ENCODE results near the gene GPHA2. TPM values are rescaled to one million over a fixed set of nuclear protein-coding genes. Genes with fewer than 3 reads are reported as not detected.

GPHA2 gene
- polyA plus RNA-seq, 1 of the 3 experiments (the other 2 are of a cell fraction), result not detected

DNA sequence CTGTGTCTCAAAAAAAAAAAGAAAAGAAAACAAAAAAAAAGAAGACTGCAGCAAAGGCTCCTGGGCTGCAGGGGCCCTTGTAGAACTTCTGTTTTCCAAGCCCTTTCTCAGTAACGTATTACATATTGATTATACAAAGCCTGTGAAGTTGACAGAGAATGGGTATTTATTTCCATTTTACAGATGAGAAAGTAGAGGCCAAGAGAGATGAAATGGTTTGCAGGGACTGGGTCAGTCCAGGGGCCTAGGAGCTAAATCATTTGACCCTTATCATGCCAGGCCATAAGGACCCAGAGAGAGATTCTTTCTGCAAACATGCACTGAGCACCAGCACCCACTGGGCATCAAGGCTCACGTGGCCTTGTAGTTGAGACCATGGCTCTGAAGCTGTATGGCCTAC is 6.7 kb downstream of the GPHA2 start (continued):
- TF ChIP-seq, protein P1, sequence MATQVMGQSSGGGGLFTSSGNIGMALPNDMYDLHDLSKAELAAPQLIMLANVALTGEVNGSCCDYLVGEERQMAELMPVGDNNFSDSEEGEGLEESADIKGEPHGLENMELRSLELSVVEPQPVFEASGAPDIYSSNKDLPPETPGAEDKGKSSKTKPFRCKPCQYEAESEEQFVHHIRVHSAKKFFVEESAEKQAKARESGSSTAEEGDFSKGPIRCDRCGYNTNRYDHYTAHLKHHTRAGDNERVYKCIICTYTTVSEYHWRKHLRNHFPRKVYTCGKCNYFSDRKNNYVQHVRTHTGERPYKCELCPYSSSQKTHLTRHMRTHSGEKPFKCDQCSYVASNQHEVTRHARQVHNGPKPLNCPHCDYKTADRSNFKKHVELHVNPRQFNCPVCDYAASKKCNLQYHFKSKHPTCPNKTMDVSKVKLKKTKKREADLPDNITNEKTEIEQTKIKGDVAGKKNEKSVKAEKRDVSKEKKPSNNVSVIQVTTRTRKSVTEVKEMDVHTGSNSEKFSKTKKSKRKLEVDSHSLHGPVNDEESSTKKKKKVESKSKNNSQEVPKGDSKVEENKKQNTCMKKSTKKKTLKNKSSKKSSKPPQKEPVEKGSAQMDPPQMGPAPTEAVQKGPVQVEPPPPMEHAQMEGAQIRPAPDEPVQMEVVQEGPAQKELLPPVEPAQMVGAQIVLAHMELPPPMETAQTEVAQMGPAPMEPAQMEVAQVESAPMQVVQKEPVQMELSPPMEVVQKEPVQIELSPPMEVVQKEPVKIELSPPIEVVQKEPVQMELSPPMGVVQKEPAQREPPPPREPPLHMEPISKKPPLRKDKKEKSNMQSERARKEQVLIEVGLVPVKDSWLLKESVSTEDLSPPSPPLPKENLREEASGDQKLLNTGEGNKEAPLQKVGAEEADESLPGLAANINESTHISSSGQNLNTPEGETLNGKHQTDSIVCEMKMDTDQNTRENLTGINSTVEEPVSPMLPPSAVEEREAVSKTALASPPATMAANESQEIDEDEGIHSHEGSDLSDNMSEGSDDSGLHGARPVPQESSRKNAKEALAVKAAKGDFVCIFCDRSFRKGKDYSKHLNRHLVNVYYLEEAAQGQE (IDR thresholded peaks at IDR 0.05; ENCODE audit: low read depth, low read length), result no peak
- no peak for TF ChIP-seq MXI1 (IDR thresholded peaks at IDR 0.05; ENCODE audit: low read depth, low read length)
- no peak for TF ChIP-seq ELF1 (IDR thresholded peaks at IDR 0.05)
- TF ChIP-seq, protein P2, sequence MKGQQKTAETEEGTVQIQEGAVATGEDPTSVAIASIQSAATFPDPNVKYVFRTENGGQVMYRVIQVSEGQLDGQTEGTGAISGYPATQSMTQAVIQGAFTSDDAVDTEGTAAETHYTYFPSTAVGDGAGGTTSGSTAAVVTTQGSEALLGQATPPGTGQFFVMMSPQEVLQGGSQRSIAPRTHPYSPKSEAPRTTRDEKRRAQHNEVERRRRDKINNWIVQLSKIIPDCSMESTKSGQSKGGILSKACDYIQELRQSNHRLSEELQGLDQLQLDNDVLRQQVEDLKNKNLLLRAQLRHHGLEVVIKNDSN (IDR thresholded peaks at IDR 0.05; ENCODE audit: borderline replicate concordance, low read depth), result no peak
- no peak for TF ChIP-seq RAD21 (IDR thresholded peaks at IDR 0.05; ENCODE audit: low read length)
- no peak for TF ChIP-seq SIN3A (IDR thresholded peaks at IDR 0.05; ENCODE audit: borderline replicate concordance, low read depth, low read length)
- TF ChIP-seq FOSL2 (IDR thresholded peaks at IDR 0.05; ENCODE audit: borderline replicate concordance, low read depth), result no peak
- no peak for TF ChIP-seq TAF1 (IDR thresholded peaks at IDR 0.05; ENCODE audit: borderline replicate concordance, low read depth, low read length)
- TF ChIP-seq, protein P3, sequence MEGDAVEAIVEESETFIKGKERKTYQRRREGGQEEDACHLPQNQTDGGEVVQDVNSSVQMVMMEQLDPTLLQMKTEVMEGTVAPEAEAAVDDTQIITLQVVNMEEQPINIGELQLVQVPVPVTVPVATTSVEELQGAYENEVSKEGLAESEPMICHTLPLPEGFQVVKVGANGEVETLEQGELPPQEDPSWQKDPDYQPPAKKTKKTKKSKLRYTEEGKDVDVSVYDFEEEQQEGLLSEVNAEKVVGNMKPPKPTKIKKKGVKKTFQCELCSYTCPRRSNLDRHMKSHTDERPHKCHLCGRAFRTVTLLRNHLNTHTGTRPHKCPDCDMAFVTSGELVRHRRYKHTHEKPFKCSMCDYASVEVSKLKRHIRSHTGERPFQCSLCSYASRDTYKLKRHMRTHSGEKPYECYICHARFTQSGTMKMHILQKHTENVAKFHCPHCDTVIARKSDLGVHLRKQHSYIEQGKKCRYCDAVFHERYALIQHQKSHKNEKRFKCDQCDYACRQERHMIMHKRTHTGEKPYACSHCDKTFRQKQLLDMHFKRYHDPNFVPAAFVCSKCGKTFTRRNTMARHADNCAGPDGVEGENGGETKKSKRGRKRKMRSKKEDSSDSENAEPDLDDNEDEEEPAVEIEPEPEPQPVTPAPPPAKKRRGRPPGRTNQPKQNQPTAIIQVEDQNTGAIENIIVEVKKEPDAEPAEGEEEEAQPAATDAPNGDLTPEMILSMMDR (IDR thresholded peaks at IDR 0.05), result no peak
- TF ChIP-seq, protein P4, sequence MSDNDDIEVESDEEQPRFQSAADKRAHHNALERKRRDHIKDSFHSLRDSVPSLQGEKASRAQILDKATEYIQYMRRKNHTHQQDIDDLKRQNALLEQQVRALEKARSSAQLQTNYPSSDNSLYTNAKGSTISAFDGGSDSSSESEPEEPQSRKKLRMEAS (IDR thresholded peaks at IDR 0.05; ENCODE audit: low read depth), result no peak

DNA sequence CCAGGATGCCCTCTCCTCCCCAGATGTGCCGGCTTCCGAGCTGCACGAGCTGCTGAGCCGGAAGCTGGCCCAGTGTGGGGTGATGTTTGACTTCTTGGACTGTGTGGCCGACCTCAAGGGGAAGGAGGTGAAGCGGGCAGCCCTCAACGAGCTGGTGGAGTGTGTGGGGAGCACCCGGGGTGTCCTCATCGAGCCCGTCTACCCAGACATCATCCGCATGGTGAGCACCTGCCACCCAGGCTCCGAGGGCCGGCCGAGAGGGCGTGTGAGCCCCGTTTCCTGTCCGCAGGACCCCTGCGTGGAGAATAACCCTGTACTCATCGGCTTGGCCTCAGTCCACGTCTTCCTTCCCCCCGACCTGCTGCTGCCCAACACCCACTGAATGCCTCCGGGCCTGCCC is 9.0 kb downstream of the GPHA2 start:
- no peaks in the 10 kb centered on the region for H3F3A ChIP-seq (replicated peaks; ENCODE audit: insufficient read depth)
- H3K9me3 ChIP-seq, result no peaks in the 10 kb centered on the region
- CTCF ChIA-PET, result interaction anchor here (1.0 to 1.7 kb wide), 4 partner anchors 10 to 87 kb away, joined by 3 to 7 read pairs (median 4); partner anchors contain the start of gene ARL2
- no peaks in the 10 kb centered on the region for H3K9me2 ChIP-seq
- no peak for DNase-seq
- H2AFZ ChIP-seq (ENCODE audit: low read depth), result no peak overlapping the region
- peaks cover 11 to 25% of the 10 kb centered on the region in 2 experiments for H3K36me3 ChIP-seq (replicated peaks in 1 of 2; ENCODE audit: control insufficient read depth in 1 of 2, insufficient read depth in 2 of 2, low read length in 1 of 2)
- H3K27me3 ChIP-seq (ENCODE audit: insufficient read depth), result no peaks in the 10 kb centered on the region
- 85% methylated on average over 11 of the region's 22 CpGs for WGBS (ENCODE audit: low lambda C conversion rate)
- no peaks in the 10 kb centered on the region for H4K20me1 ChIP-seq (ENCODE audit: insufficient read depth)
- H3K4me3 ChIP-seq (ENCODE audit: low read depth in 2 of 2, low read length in 1 of 2), result no peak overlapping the region
- H3K9ac ChIP-seq, result no peak overlapping the region
- no peak overlapping the region for H3K27ac ChIP-seq (ENCODE audit: low read depth in 2 of 2, low read length in 1 of 2)
- peaks cover 0 to 22% of the 10 kb centered on the region in 2 experiments; a peak in 1 of 4 replicates for H3K4me1 ChIP-seq (ENCODE audit: control insufficient read depth in 1 of 2, insufficient read depth in 2 of 2, low read depth in 1 of 2, low read length in 1 of 2)
- TF ChIP-seq RCOR1 (IDR thresholded peaks at IDR 0.05; ENCODE audit: low read length) (no peak), SMC3 (IDR thresholded peaks at IDR 0.05; ENCODE audit: low read depth, low read length) (no peak), FOXM1 (IDR thresholded peaks at IDR 0.05; ENCODE audit: low read depth) (no peak), NFIC (IDR thresholded peaks at IDR 0.05; ENCODE audit: borderline replicate concordance) (no peak), YY1 (IDR thresholded peaks at IDR 0.05; ENCODE audit: low read depth) (no peak), RXRA (IDR thresholded peaks at IDR 0.05; ENCODE audit: borderline replicate concordance, low read depth) (no peak), NRF1 (IDR thresholded peaks at IDR 0.05; ENCODE audit: low read depth, low read length) (no peak), CHD2 (IDR thresholded peaks at IDR 0.05; ENCODE audit: low read length, partially characterized antibody) (no peak), ELF1 (IDR thresholded peaks at IDR 0.05) (no peak), POLR2AphosphoS5 (IDR thresholded peaks at IDR 0.05; ENCODE audit: low read depth, low read length) (no peak), RFX5 (IDR thresholded peaks at IDR 0.05; ENCODE audit: low read length) (no peak)
- TF ChIP-seq, protein P4 (IDR thresholded peaks at IDR 0.05; ENCODE audit: low read depth), result no peak
- no peak overlapping the region for H3K4me2 ChIP-seq
- peaks cover 13% of the 10 kb centered on the region; the same call in 1 of the 2 replicates for H3K79me2 ChIP-seq (ENCODE audit: insufficient read depth)
- POLR2A ChIA-PET, result interaction anchor here (0.6 kb wide), 1 partner anchor 397 kb away, joined by 3 read pairs; no protein-coding TSS in a partner anchor
